Ascending aorta (tissue), 2 donors: ENCODE measurements around the gene KIF16B. TPM values are rescaled to one million over a fixed set of nuclear protein-coding genes. Genes with fewer than 3 reads are reported as not detected.

Experiments used
- DNase-seq, 2 donors: peaks; one replicate each; pipeline ENCODE4 v3.0.0-alpha.2; 2019; ENCODE audit warnings: low spot score in 2 of 2
- H3K27ac ChIP-seq, 2 donors: fragments of 200-600 bp; sonication (generic); one replicate each; pipeline ENCODE4 v1.5.1; 2016 to 2017; ENCODE audit warnings: mild to moderate bottlenecking in 1 of 2
- H3K27me3 ChIP-seq: fragments of 200-600 bp; sonication (generic); one replicate; pipeline ENCODE4 v1.5.1; 2017
- H3K36me3 ChIP-seq, 2 donors: fragments of 200-600 bp; sonication (generic); one replicate each; pipeline ENCODE4 v1.5.1; 2016
- H3K4me1 ChIP-seq, 2 donors: fragments of 200-600 bp; sonication (generic); one replicate each; pipeline ENCODE4 v1.5.1; 2016 to 2017; ENCODE audit warnings: mild to moderate bottlenecking in 1 of 2
- H3K4me3 ChIP-seq, 2 donors: fragments of 200-600 bp; sonication (generic); one replicate each; pipeline ENCODE4 v1.5.1; 2016 to 2017; ENCODE audit warnings: mild to moderate bottlenecking in 1 of 2
- H3K9me3 ChIP-seq, 2 donors: fragments of 200-600 bp; sonication (generic); one replicate each; pipeline ENCODE4 v1.5.1; 2016
- CTCF ChIP-seq, 3 experiments: fragments of 200-600 bp in 2 of 3; fragments of 450-650 bp in 1 of 3; sonication (generic) in 2 of 3; IDR thresholded peaks; one replicate each; pipeline ENCODE4 v1.5.1; 2016 to 2019; ENCODE audit warnings: antibody characterized with exemption in 3 of 3, mild to moderate bottlenecking in 1 of 3, moderate library complexity in 1 of 3
- intact Hi-C: fragments of 100-400 bp; cut with DNase I; formaldehyde crosslinking; loops from one replicate; pipeline ENCODE4 v1.15.1; 2023
- total RNA-seq: library from RNA; depleted of rRNA; stranded (reverse); fragments of >200 nt; gene quantifications from one replicate; pipeline ENCODE4 v1.1.0, GENCODE V29; 2016

KIF16B gene
- total RNA-seq, 1 donor from 2014 or later: 6.3 TPM

- Histone ChIP-seq H3K9me3 (no peaks in the 10 kb centered on the region), H3K36me3 (peaks cover 4 to 8% of the 10 kb centered on the region in 2 donors), H3K27ac (no peak overlapping the region), H3K4me3 (no peak overlapping the region), H3K4me1 (no peaks in the 10 kb centered on the region), H3K27me3 (no peaks in the 10 kb centered on the region)
- intact Hi-C loops: no loop called here
- DNase-seq: no peak
- TF ChIP-seq CTCF (IDR thresholded peaks at IDR 0.05): no peak
Observed at GRCh38 chr20:16270314-16270931, 302.8 kb downstream of the KIF16B start.

GRCh38 chr20:16267526-16267925 is 305.7 kb downstream of the KIF16B start:
- no peak overlapping the region for H3K27ac ChIP-seq
- TF ChIP-seq CTCF (IDR thresholded peaks at IDR 0.05): no peak
- no peaks in the 10 kb centered on the region for H3K27me3 ChIP-seq
- no peak overlapping the region for H3K4me3 ChIP-seq
- no peak for DNase-seq
- H3K4me1 ChIP-seq: no peaks in the 10 kb centered on the region
- intact Hi-C loops: no loop called here
- no peaks in the 10 kb centered on the region for H3K9me3 ChIP-seq
- peaks cover 3 to 4% of the 10 kb centered on the region in 2 donors for H3K36me3 ChIP-seq

- no peaks in the 10 kb centered on the region for H3K4me1 ChIP-seq
- intact Hi-C loops: no loop called here
- H3K4me3 ChIP-seq: no peak overlapping the region
- no peak for TF ChIP-seq CTCF (IDR thresholded peaks at IDR 0.05)
- no peaks in the 10 kb centered on the region for H3K27me3 ChIP-seq
- H3K27ac ChIP-seq: no peak overlapping the region
- no peaks in the 10 kb centered on the region for H3K9me3 ChIP-seq
- DNase-seq: no peak
- peaks cover 3 to 4% of the 10 kb centered on the region in 2 donors for H3K36me3 ChIP-seq
Observed at GRCh38 chr20:16265334-16265733, 307.9 kb downstream of the KIF16B start.

GRCh38 chr20:16263582-16263981 is 309.7 kb downstream of the KIF16B start:
- Histone ChIP-seq H3K4me3 (no peak overlapping the region), H3K4me1 (no peaks in the 10 kb centered on the region), H3K9me3 (no peaks in the 10 kb centered on the region), H3K36me3 (peaks cover 0 to 4% of the 10 kb centered on the region in 2 donors), H3K27ac (no peak overlapping the region), H3K27me3 (no peaks in the 10 kb centered on the region)
- TF ChIP-seq CTCF (IDR thresholded peaks at IDR 0.05): no peak
- DNase-seq: no peak
- intact Hi-C loops: no loop called here

GRCh38 chr20:16262594-16262993 is 310.7 kb downstream of the KIF16B start:
- H3K27me3 ChIP-seq: no peaks in the 10 kb centered on the region
- peaks cover 0 to under 1% of the 10 kb centered on the region in 2 donors for H3K36me3 ChIP-seq
- intact Hi-C loops: no loop called here
- no peak overlapping the region for H3K4me3 ChIP-seq
- H3K9me3 ChIP-seq: no peaks in the 10 kb centered on the region
- TF ChIP-seq CTCF (IDR thresholded peaks at IDR 0.05): no peak
- H3K27ac ChIP-seq: no peak overlapping the region
- H3K4me1 ChIP-seq: no peaks in the 10 kb centered on the region
- DNase-seq: no peak
